HEK293T (cell line): ENCODE data around the gene PLOD3.

Experiments
- BHLHE40 ChIP-seq: fragments of 450-650 bp; IDR thresholded peaks from 2 replicates; pipeline ENCODE4 v1.6.1; 2016; ENCODE audit warnings: mild to moderate bottlenecking, moderate library complexity, borderline replicate concordance
- CTBP1 ChIP-seq: fragments of 450-650 bp; IDR thresholded peaks from 2 replicates; pipeline ENCODE4 v1.6.1; 2016; ENCODE audit warnings: borderline replicate concordance
- ELF4 ChIP-seq: fragments of 450-650 bp; IDR thresholded peaks from 2 replicates; pipeline ENCODE4 v1.6.1; 2017; ENCODE audit warnings: antibody characterized with exemption
- FOXA1 ChIP-seq: fragments of 450-650 bp; IDR thresholded peaks from 2 replicates; pipeline ENCODE4 v1.6.1; 2016; ENCODE audit warnings: mild to moderate bottlenecking
- FOXK2 ChIP-seq: fragments of 450-650 bp; IDR thresholded peaks from 2 replicates; pipeline ENCODE4 v1.6.1; 2016; ENCODE audit warnings: mild to moderate bottlenecking
- FOXM1 ChIP-seq: fragments of 450-650 bp; IDR thresholded peaks from 2 replicates; pipeline ENCODE4 v1.6.1; 2017; ENCODE audit warnings: mild to moderate bottlenecking, borderline replicate concordance
- HDGF ChIP-seq: fragments of 450-650 bp; IDR thresholded peaks from 2 replicates; pipeline ENCODE4 v1.6.1; 2017; ENCODE audit warnings: antibody characterized with exemption, borderline replicate concordance
- NFRKB ChIP-seq: fragments of 450-650 bp; IDR thresholded peaks from 2 replicates; pipeline ENCODE4 v1.6.1; 2016; ENCODE audit warnings: mild to moderate bottlenecking, moderate library complexity
- SP1 ChIP-seq: fragments of 450-650 bp; IDR thresholded peaks from 2 replicates; pipeline ENCODE4 v1.6.1; 2017
- SUZ12 ChIP-seq: fragments of 450-650 bp; IDR thresholded peaks from 2 replicates; pipeline ENCODE4 v1.6.1; 2016; ENCODE audit warnings: mild to moderate bottlenecking
- TARDBP ChIP-seq: fragments of 450-650 bp; IDR thresholded peaks from 2 replicates; pipeline ENCODE4 v1.6.1; 2016
- TF ChIP-seq, protein P1 (sequence below): fragments of 450-650 bp; IDR thresholded peaks from 2 replicates; pipeline ENCODE4 v1.6.1; 2016

DNA sequence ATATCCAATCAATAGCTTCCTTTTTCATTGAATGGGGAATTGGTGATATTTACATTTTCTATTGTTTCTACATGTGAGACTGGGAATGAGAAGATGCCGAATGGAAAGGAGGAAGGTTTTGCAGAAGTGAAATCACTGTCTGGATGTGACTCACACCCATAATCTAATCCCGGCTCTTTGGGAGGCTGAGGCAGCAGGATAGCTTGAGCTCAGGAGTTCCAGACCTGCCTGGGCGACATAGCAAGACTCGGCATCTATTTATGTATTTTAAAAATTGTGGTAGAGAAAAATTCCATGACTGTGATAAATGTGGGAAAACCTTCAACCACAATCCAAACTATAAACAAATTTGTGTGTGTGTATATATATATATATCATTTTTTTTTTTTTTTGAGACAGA is 38.4 kb upstream of the PLOD3 start:
- TF ChIP-seq SP1 (no peak), BHLHE40 (no peak), ELF4 (no peak), FOXM1 (no peak), NFRKB (no peak), HDGF (no peak), FOXK2 (no peak), SUZ12 (no peak), FOXA1 (no peak), TARDBP (no peak), CTBP1 (no peak)
- TF ChIP-seq, protein P1, sequence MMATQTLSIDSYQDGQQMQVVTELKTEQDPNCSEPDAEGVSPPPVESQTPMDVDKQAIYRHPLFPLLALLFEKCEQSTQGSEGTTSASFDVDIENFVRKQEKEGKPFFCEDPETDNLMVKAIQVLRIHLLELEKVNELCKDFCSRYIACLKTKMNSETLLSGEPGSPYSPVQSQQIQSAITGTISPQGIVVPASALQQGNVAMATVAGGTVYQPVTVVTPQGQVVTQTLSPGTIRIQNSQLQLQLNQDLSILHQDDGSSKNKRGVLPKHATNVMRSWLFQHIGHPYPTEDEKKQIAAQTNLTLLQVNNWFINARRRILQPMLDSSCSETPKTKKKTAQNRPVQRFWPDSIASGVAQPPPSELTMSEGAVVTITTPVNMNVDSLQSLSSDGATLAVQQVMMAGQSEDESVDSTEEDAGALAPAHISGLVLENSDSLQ: no peak
